Testis (tissue), 3 donors: Measurements from ENCODE around the gene ZMIZ1. TPM values are rescaled to one million over a fixed set of nuclear protein-coding genes. Genes with fewer than 3 reads are reported as not detected.

Experiments used
- DNase-seq: peaks from one replicate; pipeline ENCODE4 v3.0.0-alpha.2; 2019
- H3K27ac ChIP-seq, 2 donors: fragments of 200-600 bp; sonication (generic); one replicate each; pipeline ENCODE4 v1.5.1; 2019
- H3K27me3 ChIP-seq: fragments of 200-600 bp; sonication (generic); one replicate; pipeline ENCODE4 v1.5.1; 2019
- H3K36me3 ChIP-seq: fragments of 200-600 bp; sonication (generic); one replicate; pipeline ENCODE4 v1.5.1; 2017; ENCODE audit warnings: low read depth; ENCODE audit errors: missing control alignments
- H3K4me1 ChIP-seq: fragments of 200-600 bp; sonication (generic); one replicate; pipeline ENCODE4 v1.5.1; 2019
- H3K4me3 ChIP-seq, 2 donors: fragments of 200-600 bp; sonication (generic); one replicate each; pipeline ENCODE4 v1.5.1; 2017 to 2019
- H3K9me3 ChIP-seq: fragments of 200-600 bp; sonication (generic); one replicate; pipeline ENCODE4 v1.5.1; 2017
- CTCF ChIP-seq, 3 experiments: fragments of 450-650 bp in 2 of 3; fragments of 200-600 bp in 1 of 3; sonication (generic) in 1 of 3; IDR thresholded peaks; one replicate each; pipeline ENCODE4 v1.5.1; 2016 to 2019; ENCODE audit warnings: antibody characterized with exemption in 3 of 3, mild to moderate bottlenecking in 2 of 3, moderate library complexity in 1 of 3
- POLR2A ChIP-seq: fragments of 450-650 bp; IDR thresholded peaks from one replicate; pipeline ENCODE4 v1.6.1; 2017; ENCODE audit warnings: antibody characterized with exemption, mild to moderate bottlenecking, moderate library complexity
- WGBS, 2 donors: methylation state at CpG; one replicate each; pipeline ENCODE4 v1.1.5; 2018; 5-methylcytosine and 5-hydroxymethylcytosine counted together
- intact Hi-C: fragments of 100-400 bp; cut with DNase I; formaldehyde crosslinking; loops from one replicate; pipeline ENCODE4 v1.15.1; 2023; ENCODE audit warnings: low total_unique reads
- polyA plus RNA-seq: library from polyadenylated mRNA; stranded (reverse); fragments of 350-450 nt; fragmentation: Illumina TruSeq; extraction: RNeasy Lipid Tissue Mini Kit (QIAGEN cat#74804); gene quantifications from one replicate; pipeline ENCODE4 v1.2.3, GENCODE V29; 2014; ENCODE audit warnings: low read depth, low replicate concordance; ENCODE audit not compliant: insufficient read depth
- total RNA-seq, 2 donors: library from RNA; depleted of rRNA; stranded (reverse); fragments of >200 nt; gene quantifications; one replicate each; pipeline ENCODE4 v1.2.3, GENCODE V29; 2016

ZMIZ1 gene
- total and polyA plus RNA-seq, 3 donors from 2014 or later = 15.2 to 22.0 (median 18.8) TPM

GRCh38 chr10:79130255-79130654 lies 61.5 kb downstream of the ZMIZ1 start:
- Histone ChIP-seq H3K27ac (no peak overlapping the region), H3K4me1 (peaks cover 23% of the 10 kb centered on the region)
- WGBS, 2 donors = 84 to 87% methylated on average over 4 to 5 of the region's 5 CpGs

GRCh38 chr10:79130846-79131245 lies 62.1 kb downstream of the ZMIZ1 start:
- H3K4me1 ChIP-seq = peaks cover 26% of the 10 kb centered on the region
- WGBS, 2 donors = 83 to 86% methylated on average over 5 of the region's 5 CpGs
- no peak overlapping the region for H3K27ac ChIP-seq
- no peaks in the 10 kb centered on the region for H3K36me3 ChIP-seq
- TF ChIP-seq POLR2A (no peak), CTCF (IDR thresholded peaks at IDR 0.05) (no peak)
- H3K27me3 ChIP-seq = no peaks in the 10 kb centered on the region
- intact Hi-C loops = no loop called here
- no peak for DNase-seq
- no peaks in the 10 kb centered on the region for H3K9me3 ChIP-seq
- H3K4me3 ChIP-seq = no peak overlapping the region

More at GRCh38 chr10:79130255-79130654, 61.5 kb downstream of the ZMIZ1 start:
- Histone ChIP-seq H3K27me3 (no peaks in the 10 kb centered on the region), H3K9me3 (no peaks in the 10 kb centered on the region), H3K4me3 (no peak overlapping the region), H3K36me3 (no peaks in the 10 kb centered on the region)
- TF ChIP-seq CTCF (IDR thresholded peaks at IDR 0.05) = no peak
- no peak for TF ChIP-seq POLR2A
- intact Hi-C loops = no loop called here
- no peak for DNase-seq

- no peaks in the 10 kb centered on the region for H3K27me3 ChIP-seq
- peaks cover 35% of the 10 kb centered on the region for H3K4me1 ChIP-seq
- no peak overlapping the region for H3K27ac ChIP-seq
- TF ChIP-seq POLR2A (no peak), CTCF (IDR thresholded peaks at IDR 0.05) (no peak)
- no peaks in the 10 kb centered on the region for H3K36me3 ChIP-seq
- DNase-seq = no peak
- H3K9me3 ChIP-seq = no peaks in the 10 kb centered on the region
- WGBS, 2 donors = 61 to 68% methylated on average over 8 to 13 of the region's 13 CpGs
- intact Hi-C loops = no loop called here
- no peak overlapping the region for H3K4me3 ChIP-seq
These were observed 63.3 kb downstream of the ZMIZ1 start for GRCh38 chr10:79131836-79132631.

GRCh38 chr10:79132681-79133381 lies 64.1 kb downstream of the ZMIZ1 start:
- Histone ChIP-seq H3K36me3 (no peaks in the 10 kb centered on the region), H3K27ac (no peak overlapping the region)
- intact Hi-C loops = no loop called here

More at GRCh38 chr10:79132681-79133381, 64.1 kb downstream of the ZMIZ1 start:
- peaks cover 40% of the 10 kb centered on the region for H3K4me1 ChIP-seq
- WGBS, 2 donors = 27 to 50% methylated on average over 7 of the region's 7 CpGs
- DNase-seq = no peak
- no peaks in the 10 kb centered on the region for H3K9me3 ChIP-seq
- H3K27me3 ChIP-seq = no peaks in the 10 kb centered on the region
- no peak overlapping the region for H3K4me3 ChIP-seq
- TF ChIP-seq POLR2A = no peak
- no peak for TF ChIP-seq CTCF (IDR thresholded peaks at IDR 0.05)
